Neural cell (in vitro differentiated cells): ENCODE results near the gene VPS26A. TPM values are rescaled to one million over a fixed set of nuclear protein-coding genes. Genes with fewer than 3 reads are reported as not detected.

Source experiments
- H2AFZ ChIP-seq: fragments of 200-600, 300-800 bp; sonication (generic), shearing (Covaris generic); 2 replicates; pipeline ENCODE4 v1.6.0; 2014; ENCODE audit warnings: low read depth, mild to moderate bottlenecking, antibody characterized with exemption, low read length, moderate library complexity
- H3F3A ChIP-seq: fragments of 200-600 bp; shearing (Covaris generic); 2 replicates; pipeline ENCODE4 v1.6.1; 2016; ENCODE audit warnings: mild to moderate bottlenecking, moderate library complexity, mixed read lengths, antibody characterized with exemption, low read length; ENCODE audit not compliant: insufficient read depth, poor library complexity, severe bottlenecking
- H3K27ac ChIP-seq: fragments of 200-600, 300-800 bp; sonication (generic), shearing (Covaris generic); 2 replicates; pipeline ENCODE4 v1.5.1; 2014; ENCODE audit warnings: mild to moderate bottlenecking, low read length, moderate library complexity
- H3K27me3 ChIP-seq: fragments of 300-800, 200-600 bp; sonication (generic), shearing (Covaris generic); 2 replicates; pipeline ENCODE4 v1.6.0; 2014; ENCODE audit warnings: mild to moderate bottlenecking, low read depth, low read length, moderate library complexity; ENCODE audit not compliant: insufficient read depth
- H3K36me3 ChIP-seq: fragments of 300-800, 200-600 bp; sonication (generic), shearing (Covaris generic); 2 replicates; pipeline ENCODE4 v1.5.1; 2014; ENCODE audit warnings: mild to moderate bottlenecking, antibody characterized with exemption, low read length, moderate library complexity; ENCODE audit not compliant: insufficient read depth
- H3K4me2 ChIP-seq: fragments of 300-800, 200-600 bp; sonication (generic), shearing (Covaris generic); 2 replicates; pipeline ENCODE4 v1.6.0; 2014; ENCODE audit warnings: mild to moderate bottlenecking, low read length
- H3K4me3 ChIP-seq: fragments of 300-800, 200-600 bp; sonication (generic), shearing (Covaris generic); 2 replicates; pipeline ENCODE4 v1.5.1; 2014; ENCODE audit warnings: mild to moderate bottlenecking, low read length, moderate library complexity
- H3K79me2 ChIP-seq: fragments of 200-600 bp; shearing (Covaris generic); replicated peaks from 2 replicates; pipeline ENCODE4 v1.6.0; 2014; ENCODE audit warnings: mild to moderate bottlenecking, low read length, moderate library complexity; ENCODE audit not compliant: insufficient read depth
- H3K9ac ChIP-seq: fragments of 300-800, 200-600 bp; sonication (generic), shearing (Covaris generic); 2 replicates; pipeline ENCODE4 v1.6.1; 2016; ENCODE audit warnings: mild to moderate bottlenecking, low read length, mixed read lengths
- H3K9me2 ChIP-seq: fragments of 200-600 bp; shearing (Covaris generic); 2 replicates; pipeline ENCODE4 v1.6.1; 2016; ENCODE audit warnings: mild to moderate bottlenecking, low read length, mixed read lengths; ENCODE audit not compliant: insufficient read depth
- H3K9me3 ChIP-seq: fragments of 200-600, 300-800 bp; sonication (generic), shearing (Covaris generic); 2 replicates; pipeline ENCODE4 v1.6.1; 2016; ENCODE audit warnings: mild to moderate bottlenecking, mixed run types, low read length, moderate library complexity, mixed read lengths
- H4K20me1 ChIP-seq: fragments of 200-600 bp; shearing (Covaris generic); 2 replicates; pipeline ENCODE4 v1.6.1; 2016; ENCODE audit warnings: mild to moderate bottlenecking, mixed run types; ENCODE audit not compliant: insufficient read depth
- EP300 ChIP-seq: fragments of 450-650 bp; conservative IDR thresholded peaks from 2 replicates; pipeline ENCODE4 v1.6.1; 2014; ENCODE audit warnings: antibody characterized with exemption, mild to moderate bottlenecking, moderate library complexity; ENCODE audit not compliant: poor library complexity, severe bottlenecking
- EZH2 ChIP-seq: fragments of 200-600, 300-800 bp; shearing (Covaris generic), sonication (generic); IDR thresholded peaks from 2 replicates; pipeline ENCODE4 v1.6.1; 2014; ENCODE audit warnings: antibody characterized with exemption, low read length, borderline replicate concordance, mild to moderate bottlenecking; ENCODE audit not compliant: insufficient read depth, poor library complexity, severe bottlenecking
- MXI1 ChIP-seq: fragments of 450-650 bp; conservative IDR thresholded peaks from 2 replicates; pipeline ENCODE4 v1.6.1; 2014; ENCODE audit warnings: antibody characterized with exemption, mild to moderate bottlenecking; ENCODE audit not compliant: poor library complexity, severe bottlenecking
- POLR2AphosphoS5 ChIP-seq: IDR thresholded peaks from 2 replicates; pipeline ENCODE4 v1.6.1; 2012
- RAD21 ChIP-seq: fragments of 450-650 bp; conservative IDR thresholded peaks from 2 replicates; pipeline ENCODE4 v1.6.1; 2014; ENCODE audit warnings: antibody characterized with exemption, mild to moderate bottlenecking, moderate library complexity
- REST ChIP-seq: IDR thresholded peaks from 2 replicates; pipeline ENCODE4 v1.6.1; 2012; ENCODE audit warnings: borderline replicate concordance
- SMC3 ChIP-seq: fragments of 450-650 bp; conservative IDR thresholded peaks from 2 replicates; pipeline ENCODE4 v1.6.1; 2014; ENCODE audit warnings: antibody characterized with exemption, mild to moderate bottlenecking, moderate library complexity; ENCODE audit not compliant: poor library complexity
- TAF1 ChIP-seq: IDR thresholded peaks from 2 replicates; pipeline ENCODE4 v1.6.1; 2012; ENCODE audit warnings: low read depth
- polyA plus RNA-seq: library from polyadenylated mRNA; depleted of rRNA; stranded (reverse); fragments of >200 nt; gene quantifications from 2 replicates; pipeline ENCODE4 v1.2.3, GENCODE V29; 2014
- TF ChIP-seq, protein P1 (sequence below): fragments of 450-650 bp; IDR thresholded peaks from 2 replicates; pipeline ENCODE4 v1.5.1; 2014; ENCODE audit warnings: antibody characterized with exemption, mild to moderate bottlenecking, moderate library complexity; ENCODE audit not compliant: poor library complexity, severe bottlenecking

The VPS26A gene
- polyA plus RNA-seq, 1 donor from 2014 or later: 48.9 TPM

- Histone ChIP-seq H4K20me1 (no peaks in the 10 kb centered on the region), H3K4me2 (no peak overlapping the region), H3K36me3 (no peaks in the 10 kb centered on the region), H3K9me2 (no peaks in the 10 kb centered on the region), H3K27ac (no peak overlapping the region), H2AFZ (no peak overlapping the region), H3K79me2 (no peaks in the 10 kb centered on the region), H3K9ac (no peak overlapping the region), H3K4me3 (no peak overlapping the region), H3K9me3 (no peaks in the 10 kb centered on the region), H3F3A (no peaks in the 10 kb centered on the region), H3K27me3 (no peaks in the 10 kb centered on the region)
- no peak for TF ChIP-seq TAF1
- TF ChIP-seq EP300: no peak
- TF ChIP-seq EZH2: no peak
- TF ChIP-seq SMC3: no peak
- TF ChIP-seq RAD21: no peak
- TF ChIP-seq MXI1: no peak
- TF ChIP-seq REST: no peak
- TF ChIP-seq POLR2AphosphoS5: no peak
- TF ChIP-seq, protein P1, sequence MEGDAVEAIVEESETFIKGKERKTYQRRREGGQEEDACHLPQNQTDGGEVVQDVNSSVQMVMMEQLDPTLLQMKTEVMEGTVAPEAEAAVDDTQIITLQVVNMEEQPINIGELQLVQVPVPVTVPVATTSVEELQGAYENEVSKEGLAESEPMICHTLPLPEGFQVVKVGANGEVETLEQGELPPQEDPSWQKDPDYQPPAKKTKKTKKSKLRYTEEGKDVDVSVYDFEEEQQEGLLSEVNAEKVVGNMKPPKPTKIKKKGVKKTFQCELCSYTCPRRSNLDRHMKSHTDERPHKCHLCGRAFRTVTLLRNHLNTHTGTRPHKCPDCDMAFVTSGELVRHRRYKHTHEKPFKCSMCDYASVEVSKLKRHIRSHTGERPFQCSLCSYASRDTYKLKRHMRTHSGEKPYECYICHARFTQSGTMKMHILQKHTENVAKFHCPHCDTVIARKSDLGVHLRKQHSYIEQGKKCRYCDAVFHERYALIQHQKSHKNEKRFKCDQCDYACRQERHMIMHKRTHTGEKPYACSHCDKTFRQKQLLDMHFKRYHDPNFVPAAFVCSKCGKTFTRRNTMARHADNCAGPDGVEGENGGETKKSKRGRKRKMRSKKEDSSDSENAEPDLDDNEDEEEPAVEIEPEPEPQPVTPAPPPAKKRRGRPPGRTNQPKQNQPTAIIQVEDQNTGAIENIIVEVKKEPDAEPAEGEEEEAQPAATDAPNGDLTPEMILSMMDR: no peak
Observed at GRCh38 chr10:69091143-69091651, 32.8 kb upstream of the VPS26A start.

- H3K9me3 ChIP-seq: no peaks in the 10 kb centered on the region
- H3K9ac ChIP-seq: no peak overlapping the region
- no peak overlapping the region for H2AFZ ChIP-seq
- H3K27ac ChIP-seq: no peak overlapping the region
- no peak overlapping the region for H3K4me3 ChIP-seq
- no peaks in the 10 kb centered on the region for H4K20me1 ChIP-seq
- no peak overlapping the region for H3K4me2 ChIP-seq
- no peaks in the 10 kb centered on the region for H3K27me3 ChIP-seq
- H3K36me3 ChIP-seq: no peaks in the 10 kb centered on the region
- TF ChIP-seq RAD21 (peak; percentile 56), SMC3 (peak; percentile 16), POLR2AphosphoS5 (no peak)
- TF ChIP-seq, protein P1: peak; percentile 64
- H3K9me2 ChIP-seq: no peaks in the 10 kb centered on the region
- no peaks in the 10 kb centered on the region for H3K79me2 ChIP-seq
- no peaks in the 10 kb centered on the region for H3F3A ChIP-seq
Observed at GRCh38 chr10:69092959-69093850, 30.8 kb upstream of the VPS26A start.
